NCI-H1694 treated with DMSO at 0.1 percent for 48 hours (cell line): ENCODE measurements around the gene EYA2.

ENCODE experiments used
- DNase-seq: peaks from one replicate; lab custom pipeline; 2025; lab: John Stamatoyannopoulos, UW

Gene EYA2

DNA sequence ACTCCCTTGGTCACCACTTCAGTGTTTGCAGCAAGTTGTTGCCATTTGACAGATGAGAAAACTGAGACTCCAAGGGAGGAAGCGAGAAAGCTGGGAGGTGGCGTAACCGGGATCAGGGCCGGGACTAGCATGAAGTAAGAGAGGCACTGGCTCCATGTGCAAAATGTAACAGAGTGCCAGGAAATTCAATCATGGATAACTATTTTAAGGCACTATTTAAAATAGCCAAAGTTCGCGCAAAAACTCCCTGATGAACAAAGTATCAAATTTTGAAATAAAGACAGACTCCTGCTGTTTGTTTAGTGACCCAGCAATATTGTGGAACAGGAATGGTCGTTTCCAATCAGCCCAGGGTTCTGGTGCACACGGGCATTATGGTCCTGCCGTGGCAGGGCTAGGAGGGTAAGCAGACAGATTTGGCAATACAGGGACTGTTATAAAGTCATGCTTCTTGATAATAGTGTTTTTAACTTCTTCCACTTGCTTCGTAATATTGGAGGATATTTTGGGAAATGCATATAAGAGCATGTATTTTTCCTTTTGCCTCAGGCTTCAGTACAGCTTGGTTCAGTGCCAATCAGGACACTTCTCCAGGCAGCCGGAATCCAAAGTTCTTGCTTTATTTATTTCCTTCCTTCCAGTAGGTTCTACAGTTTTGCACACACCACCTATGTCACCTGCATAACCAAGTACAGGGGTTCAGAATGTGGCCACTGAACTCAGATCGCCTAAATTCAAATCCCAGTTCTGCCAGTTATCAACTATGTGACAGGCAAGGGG, 141.6 kb downstream of the EYA2 start:
- DNase-seq, result no peak

GRCh38 chr20:47038566-47039560, 144.2 kb downstream of the EYA2 start:
- no peak for DNase-seq

DNA sequence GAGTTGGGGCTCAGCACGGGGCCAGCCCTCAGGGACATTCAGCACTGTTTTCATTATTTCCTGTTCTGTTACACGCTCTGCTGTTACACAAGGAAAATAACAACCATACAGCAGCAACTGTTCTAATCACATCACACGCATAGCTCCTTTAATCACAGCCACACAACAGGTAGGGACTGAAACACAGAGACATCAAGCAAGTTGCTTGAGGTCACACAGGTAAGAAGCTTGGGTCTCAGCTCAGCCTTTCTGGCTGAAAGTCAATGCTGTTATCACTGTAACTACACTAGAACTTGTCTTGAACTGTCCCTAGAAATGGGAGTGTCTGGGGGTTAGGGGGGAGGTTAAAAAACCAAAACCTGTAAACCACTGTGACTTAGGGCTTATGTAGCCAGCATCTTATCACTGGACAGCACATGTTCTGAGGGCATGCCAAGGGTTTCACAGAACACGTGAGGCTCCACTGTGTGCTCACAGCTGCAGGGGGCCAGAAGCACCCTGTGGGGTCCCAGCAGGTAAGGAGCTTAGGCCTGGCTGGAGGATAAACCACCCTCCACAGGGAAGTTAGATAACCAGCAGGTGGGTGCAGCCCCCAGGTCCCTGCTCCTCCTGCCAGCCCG, 146.0 kb downstream of the EYA2 start:
- DNase-seq, result no peak

DNA sequence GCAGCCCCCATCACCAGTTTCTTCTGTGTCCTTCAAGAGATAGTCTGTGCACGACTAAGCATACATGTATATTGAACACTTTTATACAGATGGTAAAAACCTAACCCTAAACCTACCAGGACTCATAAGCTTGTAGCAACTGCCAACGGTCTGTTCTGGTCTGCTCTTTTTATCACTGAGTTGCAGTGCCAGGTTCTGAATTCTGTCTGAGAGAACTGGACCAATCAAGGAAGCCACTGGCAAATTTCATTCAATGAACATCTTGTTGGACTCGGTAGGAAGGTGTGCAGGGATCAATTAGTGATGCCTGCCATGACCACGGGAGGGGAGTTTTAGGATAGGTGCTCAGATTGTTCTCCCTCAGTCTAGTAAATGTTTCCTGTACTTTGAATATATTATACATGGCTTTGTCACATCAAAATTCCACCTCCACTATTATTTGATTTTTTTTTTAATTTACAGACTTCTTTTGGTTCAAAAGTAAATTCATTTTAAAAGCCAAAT, 146.8 kb downstream of the EYA2 start:
- no peak for DNase-seq

GRCh38 chr20:47042464-47042863, 147.8 kb downstream of the EYA2 start:
- DNase-seq, result no peak

- no peak for DNase-seq
Measured at GRCh38 chr20:47043086-47043485, 148.4 kb downstream of the EYA2 start.

DNA sequence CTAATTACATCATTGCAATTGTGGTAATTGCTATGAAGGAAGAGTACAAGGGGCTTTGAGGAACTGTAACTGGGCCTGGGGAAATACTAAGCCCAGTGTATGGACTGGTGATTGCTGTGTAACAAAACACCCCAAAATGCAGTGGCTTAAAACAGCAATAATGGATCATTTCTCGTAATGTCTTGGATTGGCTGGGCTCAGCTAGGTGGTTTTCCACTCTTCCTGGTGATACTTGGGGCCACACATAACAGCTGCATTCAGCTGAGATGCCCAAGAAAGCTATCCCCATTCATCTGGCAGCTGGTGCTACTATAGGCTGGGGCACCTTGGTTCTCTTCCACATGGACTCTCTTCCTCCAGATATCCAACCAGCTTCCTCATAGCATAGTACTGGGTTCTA, 150.3 kb downstream of the EYA2 start:
- DNase-seq, result no peak

- no peak for DNase-seq
Measured at GRCh38 chr20:47048054-47048453, 153.4 kb downstream of the EYA2 start.

- no peak for DNase-seq
Measured at GRCh38 chr20:47049771-47050170, 155.1 kb downstream of the EYA2 start.

DNA sequence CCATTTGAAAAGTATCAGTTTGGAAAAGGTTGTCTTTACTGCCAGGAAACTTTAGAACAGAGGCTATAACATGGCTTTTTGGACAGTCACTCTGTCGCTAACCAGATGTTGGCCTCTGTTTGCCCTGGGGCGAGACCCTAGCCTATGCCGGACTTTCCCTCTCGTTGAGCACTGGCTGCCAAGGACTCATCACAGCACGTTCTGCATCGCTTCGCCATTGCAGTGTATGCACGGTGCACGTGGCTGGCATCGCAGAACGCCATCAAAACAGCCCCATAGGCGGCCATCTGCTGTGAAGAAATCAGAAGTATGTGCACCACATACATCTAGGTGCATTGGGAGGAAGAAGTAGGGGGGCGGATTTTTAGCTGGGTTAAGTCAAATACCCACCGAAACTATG, 156.4 kb downstream of the EYA2 start:
- DNase-seq, result no peak

- no peak for DNase-seq
Measured at GRCh38 chr20:47051936-47052526, 157.4 kb downstream of the EYA2 start.

DNA sequence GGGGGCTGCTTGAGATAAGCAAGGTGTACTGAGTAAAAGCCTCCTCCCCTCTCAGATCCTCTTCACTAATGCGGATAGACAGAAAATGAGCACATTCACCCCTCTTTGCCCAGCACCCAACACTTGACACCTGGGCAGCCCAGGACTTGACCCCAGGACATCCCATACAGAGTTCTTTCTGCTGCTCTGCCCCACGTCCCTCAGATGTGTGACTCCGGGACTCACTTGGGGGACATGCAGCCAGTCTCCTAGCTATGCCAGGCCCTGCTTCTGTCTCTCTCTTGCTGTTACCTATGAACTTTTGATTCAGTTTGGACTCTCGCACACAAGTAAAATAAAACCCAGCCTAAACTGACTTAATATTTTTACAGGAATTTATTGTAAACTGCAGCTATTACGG, 159.9 kb downstream of the EYA2 start:
- no peak for DNase-seq

GRCh38 chr20:47054945-47055344, 160.3 kb downstream of the EYA2 start:
- no peak for DNase-seq

GRCh38 chr20:47055699-47056369, 161.2 kb downstream of the EYA2 start:
- DNase-seq, result no peak

- DNase-seq, result no peak
Measured at GRCh38 chr20:47057661-47058060, 163.0 kb downstream of the EYA2 start.

- no peak for DNase-seq
Measured at GRCh38 chr20:47058236-47058635, 163.6 kb downstream of the EYA2 start.

GRCh38 chr20:47059536-47059935, 164.9 kb downstream of the EYA2 start:
- DNase-seq, result no peak

DNA sequence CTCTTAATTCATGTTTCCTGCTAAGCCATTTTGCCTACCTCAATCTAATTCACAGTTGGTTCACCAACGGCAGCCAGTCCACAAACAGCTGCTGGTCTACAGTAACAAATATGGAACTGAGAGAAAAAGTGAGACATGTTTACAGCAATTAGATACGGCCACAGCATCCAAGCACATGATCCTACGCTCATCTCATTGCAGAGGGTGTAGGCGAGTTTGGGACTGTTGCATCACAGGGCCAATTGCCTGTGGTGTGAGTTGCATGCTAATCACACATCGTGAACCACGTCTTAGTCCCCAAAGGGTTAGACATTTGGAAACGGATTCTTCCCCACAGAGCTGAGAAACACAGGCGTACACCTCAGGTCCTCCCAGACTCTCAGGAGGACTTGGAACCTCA, 166.9 kb downstream of the EYA2 start:
- DNase-seq, result no peak

GRCh38 chr20:47062226-47062890, 167.7 kb downstream of the EYA2 start:
- no peak for DNase-seq

DNA sequence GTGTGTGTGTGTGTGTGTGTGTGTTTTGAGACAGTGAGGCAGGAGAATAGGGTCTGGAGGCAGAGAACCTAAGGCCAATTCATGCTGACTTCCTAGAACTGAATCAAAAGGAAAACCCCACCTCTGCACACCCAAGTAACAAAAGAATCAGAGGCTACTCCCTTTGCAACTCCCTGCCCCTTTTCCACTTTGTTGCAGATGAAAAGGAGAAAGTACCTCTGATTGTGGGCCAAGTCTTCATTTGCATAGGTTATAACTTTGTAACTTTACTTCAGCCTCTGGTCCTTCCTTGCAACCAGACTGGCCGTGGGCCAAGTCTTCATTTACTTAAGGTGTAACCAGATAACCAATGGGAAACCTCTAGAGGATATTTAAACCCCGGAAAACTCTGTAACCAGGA, 168.8 kb downstream of the EYA2 start:
- no peak for DNase-seq

GRCh38 chr20:47063808-47064207, 169.2 kb downstream of the EYA2 start:
- no peak for DNase-seq
